ENCODE measurements around the gene MINK1. TPM values are rescaled to one million over a fixed set of nuclear protein-coding genes. Genes with fewer than 3 reads are reported as not detected.

MINK1 gene
- total RNA-seq, 2 donors from 2014 or later, result 72.4 to 98.2 TPM

DNA sequence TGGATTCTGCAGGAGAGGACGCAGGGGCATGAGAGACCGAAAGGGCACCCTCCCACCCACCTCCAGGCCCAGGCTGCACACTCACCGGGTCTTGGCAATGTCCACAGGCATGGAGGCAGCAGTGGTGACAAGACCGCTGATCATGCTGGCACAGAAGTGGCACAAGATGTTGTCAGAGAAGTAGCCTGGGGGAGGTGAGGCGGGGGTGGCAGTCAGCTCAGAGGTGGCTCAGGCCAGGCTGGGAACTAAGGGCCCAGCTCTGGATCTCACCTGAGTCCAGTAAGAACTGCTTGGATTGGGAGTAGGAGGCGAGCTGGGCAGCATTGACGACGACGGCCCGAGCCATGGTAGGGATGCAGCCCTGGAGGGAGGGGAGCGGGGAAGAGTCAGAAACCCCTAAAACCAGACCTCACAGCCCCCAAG is 104.9 kb downstream of the MINK1 start:
- Mint-ChIP-seq H3K27ac (peak overlapping the region; percentile 76 to 96), H3K4me1 (ENCODE audit: low read depth in 2 of 2) (peaks cover 60 to 68% of the 10 kb centered on the region in 2 donors), H3K36me3 (peaks cover 19% of the 10 kb centered on the region), H3K27me3 (peaks cover 0 to 2% of the 10 kb centered on the region in 2 donors), H3K4me3 (peak overlapping the region; percentile 100), H3K9me3 (no peaks in the 10 kb centered on the region)
- DNase-seq (ENCODE audit: low spot score), result no peak
- ATAC-seq, result no peak

DNA sequence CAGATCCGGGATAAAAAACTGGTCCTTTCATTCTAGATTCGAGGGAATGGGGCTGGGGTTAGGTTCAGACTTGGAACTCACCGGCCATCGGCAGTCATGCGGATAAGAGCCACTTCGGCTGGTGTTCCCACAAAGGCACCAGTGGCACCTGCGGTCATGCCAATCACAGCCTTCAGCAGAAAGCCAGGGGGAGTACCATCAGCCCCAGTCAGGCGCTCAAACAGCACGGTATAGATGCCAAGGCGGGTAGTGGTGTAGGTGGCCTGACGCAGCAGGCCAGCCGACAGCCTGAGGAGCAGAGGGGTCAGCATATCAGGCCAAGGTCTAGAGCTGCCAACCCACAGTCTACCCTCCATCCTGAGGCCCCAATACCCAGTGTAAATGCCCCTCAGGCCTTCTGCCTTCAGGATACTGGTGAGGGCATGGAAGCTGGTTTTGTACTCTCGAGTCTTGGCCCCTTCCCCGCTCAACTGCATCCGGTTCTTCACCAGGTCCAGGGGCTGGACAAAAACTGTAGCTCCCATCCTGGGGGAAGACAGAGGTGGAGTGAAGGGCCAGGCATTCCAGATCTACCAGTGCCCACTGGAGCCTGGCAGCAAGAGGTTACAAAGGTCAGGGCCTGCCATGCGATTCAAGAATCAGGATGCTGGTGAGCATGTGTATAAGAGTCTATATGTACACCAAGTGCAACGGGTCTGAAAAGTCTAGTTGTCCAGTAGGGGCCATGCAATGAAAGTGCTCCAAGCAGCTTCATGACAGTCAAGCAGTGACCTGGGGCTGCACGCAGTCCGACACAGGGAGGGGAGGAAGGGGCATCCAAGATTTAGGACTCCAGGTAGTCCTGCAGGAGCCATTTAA is 105.8 kb downstream of the MINK1 start:
- no peak for ATAC-seq
- DNase-seq (ENCODE audit: low spot score), result no peak
- H3K4me3 Mint-ChIP-seq, result peak overlapping the region; percentile 100
- H3K9me3 Mint-ChIP-seq, result no peaks in the 10 kb centered on the region
- peaks cover 60 to 68% of the 10 kb centered on the region in 2 donors for H3K4me1 Mint-ChIP-seq (ENCODE audit: low read depth in 2 of 2)
- peaks cover 0 to 1% of the 10 kb centered on the region in 2 donors for H3K27me3 Mint-ChIP-seq
- H3K36me3 Mint-ChIP-seq, result peaks cover 22% of the 10 kb centered on the region
- H3K27ac Mint-ChIP-seq, result peak overlapping the region; percentile 76 to 96

DNA sequence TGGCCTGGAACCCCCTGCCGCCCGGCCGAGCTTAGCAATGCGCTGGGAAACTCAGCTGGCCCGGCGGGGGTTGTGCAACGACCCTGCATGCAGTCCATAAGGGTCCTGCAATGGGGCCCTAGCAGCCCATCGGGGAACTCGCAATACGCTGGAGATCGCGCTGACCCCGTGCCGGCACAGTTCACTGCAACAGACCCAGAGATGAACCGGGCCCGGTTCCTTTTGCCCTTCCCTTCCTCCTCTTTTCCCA is 106.3 kb downstream of the MINK1 start:
- peak in 1 of 2 donors; percentile 4 for ATAC-seq
- H3K4me1 Mint-ChIP-seq (ENCODE audit: low read depth in 2 of 2), result peaks cover 60 to 68% of the 10 kb centered on the region in 2 donors
- H3K27ac Mint-ChIP-seq, result peak overlapping the region; percentile 76 to 96

DNA sequence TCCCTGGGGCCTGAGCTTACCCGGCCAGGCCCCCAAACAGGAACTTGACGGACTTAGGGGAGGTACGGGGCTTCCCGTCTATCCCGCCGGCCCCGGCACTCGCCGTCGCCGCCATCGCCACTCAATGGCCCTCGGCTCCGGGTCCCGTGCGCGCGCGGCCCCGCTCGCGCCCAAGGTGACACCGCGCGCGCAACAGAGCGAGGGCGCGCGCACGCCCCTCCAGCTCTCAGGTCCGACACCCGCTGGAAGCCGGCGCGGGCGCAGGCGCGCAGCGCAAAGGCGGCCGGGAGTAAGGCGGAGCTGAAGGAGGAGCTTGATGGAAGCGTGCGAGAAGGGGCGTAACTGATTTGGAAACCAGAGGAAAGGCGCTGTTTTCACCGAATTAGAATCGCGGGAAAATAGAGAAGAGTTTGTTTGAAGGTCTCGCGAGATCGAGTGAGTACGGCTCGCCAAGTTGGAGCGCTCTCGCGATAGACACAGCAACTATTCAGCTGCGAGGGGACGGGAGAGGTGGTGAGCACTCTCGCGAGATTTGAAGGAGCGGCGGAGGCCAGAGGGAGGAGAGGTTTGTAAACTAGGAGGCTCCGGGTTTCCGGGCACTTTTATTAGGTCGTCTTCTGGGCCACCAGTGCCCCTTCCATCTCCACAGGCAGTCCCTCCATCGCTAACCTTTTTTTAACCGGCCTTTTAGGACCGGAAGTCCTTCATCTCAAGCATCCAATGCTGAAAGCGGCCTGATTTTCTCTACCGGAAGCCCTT is 106.8 kb downstream of the MINK1 start, which contains the start of the genes RNF167 and SLC25A11:
RNF167 (plus strand) TSS at position 473 of the 759 bp plus-strand sequence. CDS start 642 bp downstream, outside the sequence.
SLC25A11 (minus strand) TSS at position 251 of the 759 bp plus-strand sequence; CDS start at position 115, 136 bp downstream.
- Mint-ChIP-seq H3K4me1 (ENCODE audit: low read depth in 2 of 2) (peaks cover 62 to 70% of the 10 kb centered on the region in 2 donors), H3K9me3 (no peaks in the 10 kb centered on the region), H3K27ac (peak within 1 kb of the TSS; percentile 95 to 96), H3K4me3 (peak within 1 kb of the TSS; percentile 100), H3K36me3 (peaks cover 31% of the 10 kb centered on the region), H3K27me3 (no peaks in the 10 kb centered on the region)
- ATAC-seq, result peak; percentile 91 to 94
- DNase-seq (ENCODE audit: low spot score), result peak; percentile 98

More for the DNA sequence above, 106.3 kb downstream of the MINK1 start:
- peak overlapping the region; percentile 100 for H3K4me3 Mint-ChIP-seq
- H3K9me3 Mint-ChIP-seq, result no peaks in the 10 kb centered on the region
- peaks cover 28% of the 10 kb centered on the region for H3K36me3 Mint-ChIP-seq
- DNase-seq (ENCODE audit: low spot score), result no peak
- H3K27me3 Mint-ChIP-seq, result no peaks in the 10 kb centered on the region

- DNase-seq (ENCODE audit: low spot score) (peak; percentile 74), ATAC-seq (peak in 1 of 2 donors; percentile 17)
- peak overlapping the region; percentile 95 to 96 for H3K27ac Mint-ChIP-seq
- H3K36me3 Mint-ChIP-seq, result peaks cover 39% of the 10 kb centered on the region
- no peaks in the 10 kb centered on the region for H3K27me3 Mint-ChIP-seq
- H3K4me1 Mint-ChIP-seq (ENCODE audit: low read depth in 2 of 2), result peaks cover 68 to 76% of the 10 kb centered on the region in 2 donors
- H3K9me3 Mint-ChIP-seq, result no peaks in the 10 kb centered on the region
- H3K4me3 Mint-ChIP-seq, result peak overlapping the region; percentile 100
Measured at GRCh38 chr17:4940555-4941318, 107.6 kb downstream of the MINK1 start.

- ATAC-seq (no peak), DNase-seq (ENCODE audit: low spot score) (no peak)
- H3K4me3 Mint-ChIP-seq, result peak overlapping the region; percentile 100
- no peaks in the 10 kb centered on the region for H3K27me3 Mint-ChIP-seq
- peak overlapping the region; percentile 95 to 96 for H3K27ac Mint-ChIP-seq
- peaks cover 67 to 74% of the 10 kb centered on the region in 2 donors for H3K4me1 Mint-ChIP-seq (ENCODE audit: low read depth in 2 of 2)
- no peaks in the 10 kb centered on the region for H3K9me3 Mint-ChIP-seq
- H3K36me3 Mint-ChIP-seq, result peaks cover 44% of the 10 kb centered on the region
Measured at GRCh38 chr17:4941319-4941610, 108.1 kb downstream of the MINK1 start.

DNA sequence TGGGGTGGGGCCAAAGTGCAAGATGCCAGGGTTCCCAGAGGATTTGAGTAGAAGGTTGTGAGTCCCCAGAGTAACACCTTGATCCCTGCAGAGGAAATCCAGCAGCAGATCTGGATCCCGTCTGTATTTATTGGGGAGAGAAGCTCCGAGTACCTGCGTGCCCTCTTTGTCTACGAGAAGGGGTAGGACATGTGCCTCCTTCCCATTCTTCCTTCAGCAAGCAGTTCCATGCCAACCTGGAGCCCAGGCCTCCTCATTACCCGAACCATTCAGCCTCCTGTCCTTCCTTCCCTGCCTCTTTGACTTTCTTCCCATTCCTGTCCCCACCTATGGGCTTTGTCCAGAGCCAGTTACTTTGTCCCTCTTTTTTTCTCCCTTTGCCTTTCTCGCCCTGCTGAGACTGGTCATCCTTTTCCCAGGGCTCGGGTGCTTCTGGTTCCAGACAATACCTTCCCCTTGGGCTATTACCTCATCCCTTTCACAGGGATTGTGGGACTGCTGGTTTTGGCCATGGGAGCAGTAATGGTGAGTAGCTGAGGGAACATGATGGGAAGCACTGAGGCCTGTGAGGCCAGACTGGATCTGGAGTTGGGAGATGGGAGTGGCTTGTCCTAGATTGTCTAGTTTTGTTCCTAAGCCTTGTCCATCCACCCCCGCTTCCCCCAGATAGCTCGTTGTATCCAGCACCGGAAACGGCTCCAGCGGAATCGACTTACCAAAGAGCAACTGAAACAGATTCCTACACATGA is 109.8 kb downstream of the MINK1 start:
- Mint-ChIP-seq H3K36me3 (peaks cover 53% of the 10 kb centered on the region), H3K4me1 (ENCODE audit: low read depth in 2 of 2) (peaks cover 68 to 81% of the 10 kb centered on the region in 2 donors), H3K9me3 (no peaks in the 10 kb centered on the region), H3K4me3 (peak overlapping the region; percentile 100), H3K27me3 (no peaks in the 10 kb centered on the region), H3K27ac (peak overlapping the region; percentile 95 to 96)
- DNase-seq (ENCODE audit: low spot score) (no peak), ATAC-seq (no peak)

GRCh38 chr17:4944163-4944553 is 111.0 kb downstream of the MINK1 start:
- Mint-ChIP-seq H3K4me1 (ENCODE audit: low read depth in 2 of 2) (peaks cover 63 to 76% of the 10 kb centered on the region in 2 donors), H3K4me3 (peak overlapping the region; percentile 100), H3K27ac (peak overlapping the region; percentile 95 to 96), H3K36me3 (peaks cover 53% of the 10 kb centered on the region), H3K27me3 (no peaks in the 10 kb centered on the region), H3K9me3 (no peaks in the 10 kb centered on the region)
- no peak for DNase-seq (ENCODE audit: low spot score)
- no peak for ATAC-seq

- no peaks in the 10 kb centered on the region for H3K9me3 Mint-ChIP-seq
- H3K4me1 Mint-ChIP-seq (ENCODE audit: low read depth in 2 of 2), result peaks cover 63 to 75% of the 10 kb centered on the region in 2 donors
- no peaks in the 10 kb centered on the region for H3K27me3 Mint-ChIP-seq
- H3K36me3 Mint-ChIP-seq, result peaks cover 53% of the 10 kb centered on the region
- H3K27ac Mint-ChIP-seq, result peak overlapping the region; percentile 95 to 96
- no peak for DNase-seq (ENCODE audit: low spot score)
- peak overlapping the region; percentile 100 for H3K4me3 Mint-ChIP-seq
- no peak for ATAC-seq
Measured at GRCh38 chr17:4944554-4945175, 111.5 kb downstream of the MINK1 start.

GRCh38 chr17:4945176-4945943 is 112.2 kb downstream of the MINK1 start:
- peak; percentile 94 for DNase-seq (ENCODE audit: low spot score)
- H3K36me3 Mint-ChIP-seq, result peaks cover 53% of the 10 kb centered on the region
- H3K4me3 Mint-ChIP-seq, result peak overlapping the region; percentile 100
- H3K9me3 Mint-ChIP-seq, result no peaks in the 10 kb centered on the region
- H3K4me1 Mint-ChIP-seq (ENCODE audit: low read depth in 2 of 2), result peaks cover 65 to 73% of the 10 kb centered on the region in 2 donors
- ATAC-seq, result peak; percentile 48 to 66
- H3K27me3 Mint-ChIP-seq, result no peaks in the 10 kb centered on the region
- H3K27ac Mint-ChIP-seq, result peak overlapping the region; percentile 95 to 96

DNA sequence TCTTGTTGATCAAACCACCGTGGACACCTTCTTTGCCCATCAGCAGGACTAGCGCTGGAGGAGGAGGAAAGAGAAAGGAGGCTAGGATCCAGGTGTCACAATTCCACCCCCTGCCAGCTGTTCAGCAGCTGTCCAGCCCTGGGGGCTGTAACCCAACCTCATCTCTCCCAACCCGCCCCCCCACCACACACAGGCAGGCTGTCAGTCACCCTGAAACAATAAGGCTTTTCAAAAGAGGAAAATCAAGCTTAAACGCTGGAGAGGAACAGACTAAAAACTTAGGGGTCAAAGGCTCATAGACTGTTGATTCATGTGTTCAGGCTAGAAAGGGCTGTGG is 112.8 kb downstream of the MINK1 start:
- ATAC-seq, result no peak
- H3K9me3 Mint-ChIP-seq, result no peaks in the 10 kb centered on the region
- H3K4me3 Mint-ChIP-seq, result peak overlapping the region; percentile 100
- peaks cover 66 to 74% of the 10 kb centered on the region in 2 donors for H3K4me1 Mint-ChIP-seq (ENCODE audit: low read depth in 2 of 2)
- H3K27me3 Mint-ChIP-seq, result no peaks in the 10 kb centered on the region
- peaks cover 49% of the 10 kb centered on the region for H3K36me3 Mint-ChIP-seq
- H3K27ac Mint-ChIP-seq, result peak overlapping the region; percentile 95 to 96
- DNase-seq (ENCODE audit: low spot score), result no peak

- no peaks in the 10 kb centered on the region for H3K27me3 Mint-ChIP-seq
- peaks cover 43% of the 10 kb centered on the region for H3K36me3 Mint-ChIP-seq
- H3K4me3 Mint-ChIP-seq, result peak overlapping the region; percentile 100
- DNase-seq (ENCODE audit: low spot score), result no peak
- peak overlapping the region; percentile 95 to 96 for H3K27ac Mint-ChIP-seq
- H3K9me3 Mint-ChIP-seq, result no peaks in the 10 kb centered on the region
- ATAC-seq, result no peak
- peaks cover 65 to 74% of the 10 kb centered on the region in 2 donors for H3K4me1 Mint-ChIP-seq (ENCODE audit: low read depth in 2 of 2)
Measured at GRCh38 chr17:4946312-4946976, 113.3 kb downstream of the MINK1 start.

Data from natural killer cell treated with Interleukin-12 subunit alpha and Interleukin-12 subunit beta and Interleukin-15 and Interleukin-18, amount 100 ng/mL, for 72 hours (primary cell).